Inflammatory macrophage treated with lipopolysaccharide for 1 hour (primary cell): ENCODE results near the gene SH3GLB1.
"Not testable (repeated sequence)": the region's sequence is repeated elsewhere in the genome, so short reads cannot be mapped to it uniquely, and the experiment has no call there.

Experiments used
- DNase-seq, 2 donors: peaks; one replicate each; pipeline ENCODE4 v3.0.0-alpha.2; 2020 to 2022

SH3GLB1 gene

DNA sequence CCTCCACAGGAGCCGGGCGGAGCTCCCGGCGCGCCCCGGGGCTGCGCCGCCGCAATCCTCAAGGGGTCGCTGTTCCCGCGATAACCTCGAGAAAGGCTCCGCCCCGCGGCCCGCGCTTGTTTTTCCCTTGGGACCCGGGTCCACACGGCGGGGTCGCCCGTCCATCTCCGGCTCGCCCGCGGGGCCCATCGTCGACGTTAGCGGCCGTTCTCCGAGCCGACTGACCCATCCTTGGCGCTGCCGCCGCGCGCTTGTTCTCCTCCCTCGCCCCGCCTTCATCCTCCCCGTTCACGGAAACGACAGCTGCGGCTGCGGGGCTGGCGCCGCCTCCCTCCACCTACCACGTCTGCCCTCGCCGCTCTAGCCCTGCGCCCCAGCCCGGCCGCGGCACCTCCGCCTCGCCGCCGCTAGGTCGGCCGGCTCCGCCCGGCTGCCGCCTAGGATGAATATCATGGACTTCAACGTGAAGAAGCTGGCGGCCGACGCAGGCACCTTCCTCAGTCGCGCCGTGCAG lies at the start of gene SH3GLB1:
Gene SH3GLB1 (plus strand): TSS at position 119 of the 514 bp plus-strand sequence. CDS start 324 bp downstream, at position 443.
- peak; percentile 84 to 97 for DNase-seq

GRCh38 chr1:86658381-86658780 lies 46.0 kb upstream of the SH3GLB1 start:
- not testable (repeated sequence) for DNase-seq

GRCh38 chr1:86666368-86666767 lies 38.0 kb upstream of the SH3GLB1 start:
- DNase-seq: no peak

DNA sequence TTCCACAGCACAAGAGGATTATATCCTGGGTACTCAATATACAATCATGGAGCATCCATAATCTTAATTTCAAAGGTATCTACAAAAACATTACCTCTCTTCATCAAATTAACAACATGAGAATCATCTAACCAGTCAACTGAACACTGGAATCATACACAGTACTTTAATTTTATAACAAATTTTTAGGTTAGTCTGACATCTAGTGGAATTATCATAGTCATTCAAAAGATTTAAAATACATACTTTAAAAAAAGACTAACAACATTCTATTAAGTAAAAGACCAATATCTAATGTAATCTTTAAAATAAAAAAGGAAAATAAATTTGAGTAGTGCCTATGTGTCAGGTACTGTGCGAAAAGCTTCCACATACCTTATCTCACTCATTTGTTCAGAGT lies 16.8 kb upstream of the SH3GLB1 start:
- DNase-seq: peak in 1 of 2 donors; percentile 5

GRCh38 chr1:86692641-86693040 lies 11.7 kb upstream of the SH3GLB1 start:
- no peak for DNase-seq

DNA sequence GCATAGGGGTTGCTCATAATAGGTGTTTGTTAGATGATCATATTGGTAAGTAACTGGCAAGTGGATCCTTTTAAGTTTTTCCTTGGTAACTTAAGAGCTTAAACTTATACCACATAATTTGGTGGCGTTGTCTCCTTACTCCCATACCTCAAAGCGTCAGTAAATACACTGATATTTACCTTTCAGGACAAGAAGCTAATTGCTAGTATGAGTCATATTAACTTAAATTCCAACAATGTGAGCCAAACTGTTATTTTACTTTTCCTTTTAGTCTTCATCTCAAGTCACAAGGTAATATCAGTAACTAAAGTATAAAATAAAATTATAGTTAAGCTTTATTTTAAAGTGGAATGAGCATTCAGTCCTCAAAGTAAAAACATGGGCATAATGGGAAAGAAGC lies 9.0 kb upstream of the SH3GLB1 start:
- no peak for DNase-seq

GRCh38 chr1:86696522-86696921 lies 7.9 kb upstream of the SH3GLB1 start:
- no peak for DNase-seq

DNA sequence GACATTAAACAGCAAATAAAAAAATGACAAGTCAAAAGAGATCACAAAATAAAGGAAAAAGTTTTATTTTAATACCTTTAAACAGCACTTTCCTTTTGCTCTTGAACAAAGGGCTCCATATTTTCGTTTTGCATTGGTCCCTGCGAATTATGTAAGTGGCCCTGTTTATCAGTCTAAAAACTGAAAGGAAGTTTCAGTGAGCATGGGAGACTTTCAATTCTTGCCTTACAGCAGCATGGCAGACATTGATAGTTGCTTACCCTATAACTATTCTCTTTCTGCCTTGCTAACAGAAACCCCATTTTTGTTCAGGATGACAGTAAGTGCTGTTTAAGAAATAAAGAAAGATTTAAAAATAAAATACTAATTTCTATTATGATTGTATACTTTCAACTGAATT lies 5.2 kb upstream of the SH3GLB1 start:
- DNase-seq: no peak

DNA sequence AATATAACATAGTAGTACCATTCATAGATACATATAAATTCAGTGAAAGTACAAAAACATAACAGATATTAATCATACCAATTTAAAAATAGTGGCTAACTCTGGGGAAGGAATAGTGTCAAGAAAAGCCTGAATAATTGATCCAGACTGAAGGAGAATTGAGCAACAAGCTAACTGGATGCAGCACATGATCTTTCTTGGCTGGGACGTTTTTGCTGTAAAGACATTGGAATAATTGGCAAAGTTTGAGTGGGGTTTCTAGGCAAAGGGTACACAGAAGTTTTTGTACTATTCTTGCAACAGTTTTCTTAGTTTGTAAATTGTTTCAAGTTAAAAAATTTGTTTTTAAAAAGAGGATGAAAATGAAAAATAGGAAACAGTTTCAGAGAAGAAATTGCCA lies 2.6 kb upstream of the SH3GLB1 start:
- DNase-seq: no peak

DNA sequence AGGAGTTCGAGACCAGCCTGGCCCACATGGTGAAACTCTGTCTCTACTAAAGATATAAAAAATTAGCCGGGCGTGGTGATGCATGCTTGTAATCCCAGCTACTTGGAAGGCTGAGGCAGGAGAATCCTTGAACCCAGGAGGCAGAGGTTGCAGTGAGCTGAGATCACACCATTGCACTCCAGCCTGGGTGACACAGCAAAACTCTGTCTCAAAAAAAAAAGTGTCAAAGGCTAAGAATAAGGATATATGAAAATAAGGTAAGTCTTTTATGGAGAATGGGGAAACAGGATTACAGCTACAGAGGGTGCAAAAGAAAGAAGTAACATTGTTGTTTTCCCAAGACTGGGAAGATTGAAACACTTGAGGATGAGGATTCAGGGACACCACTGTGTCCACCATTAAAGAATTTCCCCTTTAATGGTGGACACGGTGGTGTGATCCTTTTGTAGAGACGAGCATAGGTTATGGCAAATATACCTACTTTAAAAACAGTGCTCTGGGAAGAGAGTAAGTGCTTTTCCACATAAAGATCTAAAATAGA lies 1.4 kb upstream of the SH3GLB1 start:
- not testable (repeated sequence) for DNase-seq

- DNase-seq: peak; percentile 4 to 10
Observed at GRCh38 chr1:86703696-86704457, 499 bp upstream of the SH3GLB1 start.

- DNase-seq: peak; percentile 64 to 76
Observed at GRCh38 chr1:86704972-86705664, 742 bp downstream of the SH3GLB1 start.

DNA sequence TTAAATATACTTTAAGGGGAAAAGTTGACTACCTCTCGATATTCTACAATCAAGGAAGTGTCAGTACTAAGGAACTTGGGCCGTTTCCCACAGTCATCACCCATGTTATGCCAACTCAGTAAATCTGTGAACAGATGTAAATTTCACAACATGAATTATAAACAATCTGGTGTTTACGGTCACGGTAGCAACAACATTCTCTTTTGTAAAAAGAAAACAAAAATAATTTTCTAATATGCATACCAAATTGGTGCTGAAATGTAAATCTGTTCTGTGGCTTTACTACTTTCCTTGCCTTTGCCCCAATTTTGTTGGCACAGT lies 1.2 kb downstream of the SH3GLB1 start:
- DNase-seq: no peak

- DNase-seq: peak in 1 of 2 donors; percentile 13
Observed at GRCh38 chr1:86706018-86706635, 1.8 kb downstream of the SH3GLB1 start.

DNA sequence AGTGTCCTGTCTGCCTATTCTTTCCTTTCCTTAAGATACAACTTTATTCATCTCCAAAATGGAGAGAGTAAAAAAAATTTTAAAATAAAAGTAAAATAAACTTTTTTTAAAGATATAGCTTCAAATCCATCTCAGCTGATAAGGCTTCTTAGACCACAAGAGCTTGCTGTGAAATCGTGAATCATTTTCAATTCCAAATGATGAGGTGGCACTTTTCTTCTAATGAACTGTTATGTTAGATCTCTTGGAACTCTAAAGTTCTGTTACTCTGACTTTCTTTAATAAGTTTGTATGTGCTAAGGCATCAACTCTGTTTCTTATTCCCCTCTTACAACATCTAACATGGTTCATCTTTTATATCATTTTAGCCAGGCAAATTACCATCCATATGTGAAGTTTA lies 4.5 kb downstream of the SH3GLB1 start:
- DNase-seq: peak in 1 of 2 donors; percentile 6

DNA sequence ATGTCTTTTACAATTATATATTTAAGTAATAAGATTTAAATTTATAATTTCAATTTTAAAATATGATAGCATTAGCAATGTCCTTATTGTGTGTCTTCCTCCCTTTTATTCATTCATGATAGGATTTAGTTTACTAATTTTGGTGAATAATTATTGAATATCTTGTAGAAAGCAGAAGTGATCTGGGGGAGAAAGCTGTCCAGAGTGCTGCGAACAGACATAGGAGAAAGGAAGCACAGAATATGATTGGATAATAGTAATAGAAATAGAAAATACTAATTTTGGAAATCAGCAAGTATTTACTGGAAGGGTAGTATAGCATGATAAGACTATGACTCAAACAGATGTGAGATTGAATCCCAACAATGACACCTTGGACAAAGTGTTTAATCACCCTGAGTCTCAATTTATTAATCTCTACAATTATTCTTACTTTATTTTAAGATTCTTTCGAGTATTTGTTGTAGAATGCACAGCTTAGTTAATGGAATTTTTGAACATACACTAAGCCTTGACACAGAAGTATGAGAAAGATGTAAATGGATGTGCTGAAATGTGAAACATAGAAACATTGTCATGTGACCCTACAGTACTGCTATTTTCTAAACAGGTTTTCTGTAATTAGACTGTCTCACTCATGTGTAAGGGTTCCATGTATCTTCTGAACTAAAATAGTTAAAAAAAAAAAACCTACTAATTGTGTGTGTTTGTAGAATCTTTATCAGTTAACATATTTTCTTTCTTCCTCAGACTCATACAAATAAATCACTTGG lies 7.9 kb downstream of the SH3GLB1 start:
- no peak for DNase-seq

- DNase-seq: no peak
Observed at GRCh38 chr1:86713477-86713876, 9.1 kb downstream of the SH3GLB1 start.

DNA sequence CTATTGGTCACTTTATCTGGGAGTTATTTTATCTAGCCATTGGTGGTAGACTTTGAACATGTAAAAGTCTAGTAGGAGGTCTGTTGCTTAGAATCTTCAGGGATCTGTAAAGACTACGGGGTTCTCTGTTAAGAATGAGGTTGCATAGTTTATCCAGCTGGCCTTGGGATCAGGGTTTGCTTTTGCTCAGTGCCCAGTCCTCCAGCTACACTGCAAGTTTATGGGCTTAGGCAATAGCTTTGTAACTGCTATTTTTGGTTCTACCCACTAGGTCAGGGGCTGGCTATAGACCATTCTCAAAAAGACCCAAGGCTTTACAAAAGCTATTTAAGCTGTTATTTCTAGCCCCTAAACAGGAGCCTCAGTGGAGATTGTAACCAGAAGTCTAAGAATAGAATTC lies 9.8 kb downstream of the SH3GLB1 start:
- no peak for DNase-seq

- no peak for DNase-seq
Observed at GRCh38 chr1:86714561-86715244, 10.3 kb downstream of the SH3GLB1 start.

DNA sequence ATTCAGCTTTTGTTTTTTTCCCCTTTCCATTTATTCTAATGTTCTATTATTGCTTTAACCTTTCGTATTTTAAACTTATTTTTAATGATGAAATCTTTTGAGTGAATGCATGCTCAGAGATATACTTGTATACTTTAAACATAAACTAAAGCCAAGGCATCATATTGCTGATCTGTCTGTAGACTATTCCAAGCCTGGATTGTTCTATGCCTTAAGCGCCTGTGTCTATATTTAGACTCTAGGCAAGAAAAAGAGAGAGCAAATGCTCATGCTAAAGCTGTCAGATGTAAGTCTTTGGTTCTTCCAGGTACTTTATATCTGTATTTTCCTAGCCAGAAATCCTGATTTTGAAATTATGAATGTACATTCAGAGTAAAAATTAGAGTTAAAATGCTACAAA lies 14.4 kb downstream of the SH3GLB1 start:
- DNase-seq: no peak

DNA sequence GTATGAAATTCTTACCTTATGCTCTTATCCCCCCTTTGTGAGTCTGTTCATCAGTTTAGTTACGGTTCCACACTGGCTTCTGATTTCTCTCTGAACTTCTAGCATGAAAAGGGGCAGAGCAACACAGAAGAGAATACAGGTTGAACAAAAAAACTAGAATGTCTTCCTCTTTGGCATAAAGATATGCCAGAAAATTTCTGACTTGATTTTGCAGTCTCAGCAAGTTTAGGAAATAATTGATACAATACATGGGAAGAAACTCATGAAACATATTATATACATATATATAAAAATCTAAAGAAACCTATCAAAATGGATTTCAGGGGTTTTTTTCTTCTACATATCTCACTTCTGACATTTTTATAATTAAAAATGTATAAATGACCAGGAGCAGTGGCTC lies 27.0 kb downstream of the SH3GLB1 start:
- DNase-seq: no peak

DNA sequence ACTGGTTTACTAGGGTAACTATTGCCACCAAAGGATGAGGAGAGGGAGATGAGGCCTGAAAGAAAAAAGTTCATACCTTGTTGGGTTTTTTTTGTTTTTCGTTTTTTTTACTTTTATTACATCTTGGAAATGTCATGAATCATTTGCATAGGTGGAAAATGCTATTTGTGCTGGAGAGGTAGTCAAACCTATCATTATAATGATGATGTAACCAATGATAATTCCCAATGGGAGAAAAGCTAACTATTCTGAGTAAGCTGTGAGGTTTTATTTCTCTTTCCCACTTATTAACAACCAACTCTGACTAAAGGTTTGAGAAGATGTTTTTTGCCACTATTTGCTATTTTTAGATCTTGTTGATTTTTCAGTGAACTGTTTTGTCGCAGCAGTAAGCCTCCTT lies 29.0 kb downstream of the SH3GLB1 start:
- no peak for DNase-seq
